IgD-negative memory B cell (primary cell): ENCODE data around the gene ATP7A. TPM values are rescaled to one million over a fixed set of nuclear protein-coding genes. Genes with fewer than 3 reads are reported as not detected.
"Not testable (repeated sequence)": the region's sequence is repeated elsewhere in the genome, so short reads cannot be mapped to it uniquely, and the experiment has no call there.

Source experiments
- H3K27ac Mint-ChIP-seq, 3 donors: one replicate each; pipeline ENCODE4 v1.8.0; 2020 to 2022; ENCODE audit warnings: mild to moderate bottlenecking in 3 of 3, mixed read lengths in 3 of 3, moderate library complexity in 1 of 3
- H3K27me3 Mint-ChIP-seq: one replicate; pipeline ENCODE4 v1.8.0; 2021; ENCODE audit warnings: mixed read lengths
- H3K36me3 Mint-ChIP-seq: one replicate; pipeline ENCODE4 v1.8.0; 2020; ENCODE audit warnings: mild to moderate bottlenecking, mixed read lengths
- H3K4me1 Mint-ChIP-seq, 3 donors: one replicate each; pipeline ENCODE4 v1.8.0; 2020 to 2022; ENCODE audit warnings: mixed read lengths in 3 of 3, mild to moderate bottlenecking in 1 of 3
- H3K4me3 Mint-ChIP-seq, 4 donors: one replicate each; pipeline ENCODE4 v1.8.0; 2020 to 2022; ENCODE audit warnings: mild to moderate bottlenecking in 4 of 4, mixed read lengths in 4 of 4, moderate library complexity in 3 of 4
- H3K9me3 Mint-ChIP-seq, 3 donors: one replicate each; pipeline ENCODE4 v1.8.0; 2020 to 2021; ENCODE audit warnings: mixed read lengths in 3 of 3, mild to moderate bottlenecking in 1 of 3
- polyA plus RNA-seq: library from polyadenylated mRNA; unstranded; fragments of 300-500 nt; fragmentation: Illumina TruSeq; gene quantifications from one replicate; pipeline ENCODE4 v1.2.3, GENCODE V29; 2021

Gene ATP7A
- polyA plus RNA-seq, 1 donor from 2014 or later, result 4.1 TPM

- Mint-ChIP-seq H3K27me3 (peaks cover 3% of the 10 kb centered on the region), H3K9me3 (no peaks in the 10 kb centered on the region), H3K4me1 (peaks cover 0 to 1% (median 0%) of the 10 kb centered on the region in 3 donors), H3K27ac (no peak overlapping the region), H3K4me3 (no peak overlapping the region), H3K36me3 (no peaks in the 10 kb centered on the region)
Observed at GRCh38 chrX:78037881-78038280, 127.4 kb downstream of the ATP7A start.

DNA sequence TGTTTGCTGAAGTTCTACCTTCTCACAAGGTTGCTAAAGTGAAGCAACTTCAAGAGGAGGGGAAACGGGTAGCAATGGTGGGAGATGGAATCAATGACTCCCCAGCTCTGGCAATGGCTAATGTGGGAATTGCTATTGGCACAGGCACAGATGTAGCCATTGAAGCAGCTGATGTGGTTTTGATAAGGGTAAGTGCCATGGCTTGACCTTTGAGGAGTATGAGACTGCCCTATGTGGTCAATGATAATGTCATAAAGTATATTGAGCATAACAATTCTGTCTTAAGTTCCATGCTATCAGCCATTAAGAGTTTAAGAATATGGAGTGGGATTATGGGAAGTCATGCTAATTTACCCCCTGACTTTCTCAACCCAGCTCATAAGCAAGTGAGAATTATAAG lies 132.1 kb downstream of the ATP7A start:
- Mint-ChIP-seq H3K9me3 (no peaks in the 10 kb centered on the region), H3K4me3 (no peak overlapping the region), H3K27me3 (no peaks in the 10 kb centered on the region), H3K36me3 (peaks cover 2% of the 10 kb centered on the region), H3K27ac (no peak overlapping the region), H3K4me1 (no peaks in the 10 kb centered on the region)

DNA sequence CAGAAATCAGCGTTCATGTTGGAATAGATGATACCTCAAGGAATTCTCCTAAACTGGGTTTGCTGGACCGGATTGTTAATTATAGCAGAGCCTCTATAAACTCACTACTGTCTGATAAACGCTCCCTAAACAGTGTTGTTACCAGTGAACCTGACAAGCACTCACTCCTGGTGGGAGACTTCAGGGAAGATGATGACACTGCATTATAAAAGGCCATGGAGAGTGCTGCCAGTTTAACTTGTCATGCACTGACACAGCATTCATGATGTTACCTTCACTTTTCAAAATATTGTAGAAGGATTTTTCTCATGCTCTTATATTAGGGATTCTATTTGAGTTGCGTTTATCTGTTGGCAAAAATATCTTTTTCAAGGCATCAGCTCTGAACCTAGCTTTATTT lies 135.9 kb downstream of the ATP7A start:
- H3K27me3 Mint-ChIP-seq, result no peaks in the 10 kb centered on the region
- H3K4me3 Mint-ChIP-seq, result no peak overlapping the region
- H3K4me1 Mint-ChIP-seq, result no peaks in the 10 kb centered on the region
- no peak overlapping the region for H3K27ac Mint-ChIP-seq
- no peaks in the 10 kb centered on the region for H3K9me3 Mint-ChIP-seq
- peaks cover 3% of the 10 kb centered on the region for H3K36me3 Mint-ChIP-seq

DNA sequence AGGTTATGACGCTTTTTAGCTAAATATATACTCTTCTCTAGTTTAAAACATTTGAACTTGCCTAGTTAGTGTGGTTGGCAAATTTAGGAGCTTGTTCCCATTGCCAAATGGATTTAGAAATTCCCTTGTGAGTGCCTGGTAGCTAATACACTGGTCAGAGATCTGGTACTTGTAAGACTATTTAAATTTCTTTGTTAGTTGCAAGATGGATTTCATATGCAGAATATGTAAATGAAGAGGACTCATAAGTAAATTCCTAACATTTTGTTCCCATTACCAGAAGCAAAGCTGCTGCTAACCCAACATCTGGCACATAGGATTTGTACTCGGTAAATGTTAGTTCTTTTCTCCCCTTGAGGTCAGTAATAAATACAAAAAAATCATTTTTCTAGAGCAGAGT lies 137.6 kb downstream of the ATP7A start:
- Mint-ChIP-seq H3K27ac (no peak overlapping the region), H3K4me1 (no peaks in the 10 kb centered on the region), H3K36me3 (peaks cover 5% of the 10 kb centered on the region), H3K9me3 (peaks cover 0 to 7% (median 3%) of the 10 kb centered on the region in 3 donors), H3K27me3 (no peaks in the 10 kb centered on the region), H3K4me3 (no peak overlapping the region)

DNA sequence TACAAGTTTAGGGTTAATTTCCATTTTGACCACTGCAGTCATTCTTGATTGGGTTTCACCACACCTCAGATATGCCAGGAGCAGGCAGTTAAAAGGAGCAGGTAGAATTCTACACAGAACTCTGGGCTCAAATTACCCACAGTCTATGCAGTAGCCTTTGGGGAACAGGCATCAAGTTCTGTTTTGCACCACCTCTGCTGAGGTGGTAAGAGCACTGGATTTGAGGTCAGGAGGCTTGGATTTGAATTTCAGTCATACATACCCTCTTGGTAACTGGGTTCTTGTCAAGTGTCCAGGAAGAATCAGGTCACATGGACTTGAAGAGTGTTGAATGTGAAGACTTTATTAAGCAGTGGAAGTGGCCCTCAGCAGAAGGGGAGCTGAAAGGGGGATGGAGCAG lies 153.2 kb downstream of the ATP7A start:
- Mint-ChIP-seq H3K27me3 (peaks cover 1% of the 10 kb centered on the region), H3K36me3 (peaks cover 2% of the 10 kb centered on the region), H3K27ac (peak overlapping the region in 1 of 3 donors; percentile 0), H3K9me3 (peaks cover 0 to under 1% (median 0%) of the 10 kb centered on the region in 3 donors), H3K4me1 (peaks cover 0 to 3% (median 2%) of the 10 kb centered on the region in 3 donors), H3K4me3 (no peak overlapping the region)

DNA sequence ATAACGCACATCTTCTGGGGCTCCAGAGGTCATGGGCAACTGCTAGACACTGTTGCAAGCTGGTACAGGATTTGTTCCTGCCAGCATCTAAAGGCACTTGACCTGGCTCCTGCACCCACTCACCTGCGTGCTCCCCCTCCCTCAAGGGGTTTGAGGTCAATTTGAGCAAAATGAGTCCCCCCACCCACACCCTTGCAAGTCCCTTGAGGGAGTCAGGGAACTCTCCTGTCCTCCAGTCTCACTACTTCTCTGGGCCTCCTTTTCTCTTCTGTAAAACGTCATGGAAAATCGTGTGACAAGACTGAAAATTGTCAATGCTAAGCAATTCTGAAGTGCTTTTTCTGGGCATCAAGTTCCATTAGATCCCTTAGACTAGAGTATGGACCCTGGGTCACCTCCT lies 153.7 kb downstream of the ATP7A start:
- H3K4me1 Mint-ChIP-seq, result peaks cover 0 to 3% (median 2%) of the 10 kb centered on the region in 3 donors
- H3K9me3 Mint-ChIP-seq, result peaks cover 0 to 5% (median 2%) of the 10 kb centered on the region in 3 donors
- peaks cover 2% of the 10 kb centered on the region for H3K36me3 Mint-ChIP-seq
- peak overlapping the region in 1 of 3 donors; percentile 0 for H3K27ac Mint-ChIP-seq
- H3K4me3 Mint-ChIP-seq, result no peak overlapping the region
- H3K27me3 Mint-ChIP-seq, result peaks cover 1% of the 10 kb centered on the region

- not testable (repeated sequence) for H3K9me3 Mint-ChIP-seq, H3K27me3 Mint-ChIP-seq, H3K36me3 Mint-ChIP-seq, H3K4me3 Mint-ChIP-seq, H3K27ac Mint-ChIP-seq, H3K4me1 Mint-ChIP-seq
Observed at GRCh38 chrX:78064698-78065601, 154.5 kb downstream of the ATP7A start.

- Mint-ChIP-seq H3K4me1 (peaks cover 0 to 3% (median 2%) of the 10 kb centered on the region in 3 donors), H3K9me3 (peaks cover 0 to 9% (median 5%) of the 10 kb centered on the region in 3 donors), H3K4me3 (no peak overlapping the region), H3K27ac (no peak overlapping the region), H3K36me3 (peaks cover 3% of the 10 kb centered on the region), H3K27me3 (no peaks in the 10 kb centered on the region)
Observed at GRCh38 chrX:78066110-78066509, 155.6 kb downstream of the ATP7A start.

GRCh38 chrX:78071331-78071730 lies 160.8 kb downstream of the ATP7A start:
- no peak overlapping the region for H3K4me3 Mint-ChIP-seq
- H3K4me1 Mint-ChIP-seq, result peaks cover 0 to 1% (median 0%) of the 10 kb centered on the region in 3 donors
- no peak overlapping the region for H3K27ac Mint-ChIP-seq
- peaks cover 6 to 20% (median 11%) of the 10 kb centered on the region in 3 donors for H3K9me3 Mint-ChIP-seq
- no peaks in the 10 kb centered on the region for H3K27me3 Mint-ChIP-seq
- peaks cover 1% of the 10 kb centered on the region for H3K36me3 Mint-ChIP-seq

DNA sequence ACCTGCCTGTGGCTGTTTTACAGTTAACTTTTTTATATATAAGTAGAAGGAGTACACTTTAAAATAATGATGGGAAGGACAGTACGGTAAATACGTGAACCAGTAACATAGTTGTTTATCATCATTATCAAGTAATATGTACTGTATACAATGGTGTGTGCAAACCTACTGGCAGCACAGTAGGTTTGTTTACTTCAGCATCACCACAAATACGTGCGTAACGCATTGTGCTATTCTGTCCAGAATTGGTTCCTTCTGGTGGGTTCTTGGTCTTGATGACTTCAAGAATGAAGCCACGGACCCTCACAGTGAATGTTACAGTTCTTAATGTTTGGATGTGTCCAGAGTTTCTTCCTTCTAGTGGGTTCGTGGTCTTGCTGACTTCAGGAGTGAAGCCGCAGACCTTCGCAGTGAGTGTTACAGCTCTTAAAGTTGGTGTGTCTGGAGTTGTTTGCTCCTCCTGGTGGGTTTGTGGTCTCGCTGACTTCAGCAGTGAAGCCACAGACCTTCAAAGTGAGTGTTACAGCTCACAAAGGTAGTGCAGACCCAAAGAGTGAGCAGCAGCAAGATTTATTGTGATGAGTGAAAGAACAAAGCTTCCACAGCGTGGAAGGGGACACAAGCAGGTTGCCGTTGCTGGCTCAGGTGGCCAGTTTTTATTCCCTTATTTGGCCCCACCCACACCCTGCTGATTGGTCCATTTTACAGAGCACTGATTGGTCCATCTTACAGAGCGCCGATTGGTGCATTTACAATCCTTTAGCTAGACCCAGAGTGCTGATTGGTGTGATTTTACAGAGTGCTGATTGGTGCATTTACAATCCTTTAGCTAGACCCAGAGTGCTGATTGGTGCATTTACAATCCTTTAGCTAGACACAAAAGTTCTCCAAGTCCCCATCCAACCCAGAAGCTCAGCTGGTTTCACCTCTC lies 162.9 kb downstream of the ATP7A start:
- not testable (repeated sequence) for H3K27ac Mint-ChIP-seq, H3K4me1 Mint-ChIP-seq, H3K27me3 Mint-ChIP-seq

GRCh38 chrX:78074088-78074487 lies 163.6 kb downstream of the ATP7A start:
- Mint-ChIP-seq H3K36me3 (peaks cover 4% of the 10 kb centered on the region), H3K27ac (no peak overlapping the region), H3K27me3 (no peaks in the 10 kb centered on the region), H3K9me3 (peaks cover 11 to 16% (median 16%) of the 10 kb centered on the region in 3 donors), H3K4me1 (no peaks in the 10 kb centered on the region), H3K4me3 (no peak overlapping the region)

More for the DNA sequence above, 162.9 kb downstream of the ATP7A start:
- peaks cover 11 to 20% (median 17%) of the 10 kb centered on the region in 3 donors for H3K9me3 Mint-ChIP-seq
- H3K4me3 Mint-ChIP-seq, H3K36me3 Mint-ChIP-seq: not testable (repeated sequence)

DNA sequence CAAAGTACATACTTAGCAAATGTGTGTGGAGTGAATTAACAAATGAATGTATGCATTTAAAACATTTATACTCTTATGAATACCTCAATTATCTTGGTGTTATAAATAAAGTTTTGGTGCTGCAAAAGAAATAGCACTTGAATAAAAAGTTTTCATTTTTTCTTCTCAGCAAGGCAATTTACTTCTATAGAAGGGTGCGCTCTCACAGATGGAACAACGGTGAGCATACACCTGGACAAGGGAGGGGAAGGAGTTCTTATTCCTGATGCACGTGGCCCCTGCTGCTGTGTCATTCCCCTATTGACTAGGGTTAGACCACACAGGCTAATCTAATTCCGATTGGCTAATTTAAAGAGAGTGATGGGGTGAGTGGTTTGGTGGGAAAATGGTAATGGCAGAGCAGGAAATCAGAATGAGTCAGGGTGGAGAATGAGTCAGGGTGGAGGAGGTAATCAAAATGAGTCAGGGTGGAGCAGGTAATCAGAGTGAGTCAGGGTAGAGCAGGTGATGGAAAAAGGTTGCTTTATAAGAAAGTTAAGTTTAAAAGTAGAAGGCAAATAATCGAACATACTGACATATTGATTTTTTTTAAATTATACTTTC lies 165.4 kb downstream of the ATP7A start:
- H3K36me3 Mint-ChIP-seq, result peaks cover 2% of the 10 kb centered on the region
- H3K4me3 Mint-ChIP-seq, result no peak overlapping the region
- no peaks in the 10 kb centered on the region for H3K27me3 Mint-ChIP-seq
- peak overlapping the region in 1 of 3 donors; percentile 43 for H3K27ac Mint-ChIP-seq
- peaks cover 11 to 12% (median 11%) of the 10 kb centered on the region in 3 donors for H3K9me3 Mint-ChIP-seq
- H3K4me1 Mint-ChIP-seq, result no peaks in the 10 kb centered on the region

GRCh38 chrX:78081413-78081812 lies 170.9 kb downstream of the ATP7A start:
- H3K27me3 Mint-ChIP-seq, H3K36me3 Mint-ChIP-seq, H3K4me3 Mint-ChIP-seq, H3K4me1 Mint-ChIP-seq, H3K9me3 Mint-ChIP-seq, H3K27ac Mint-ChIP-seq: not testable (repeated sequence)

- no peak overlapping the region for H3K4me3 Mint-ChIP-seq
- H3K9me3 Mint-ChIP-seq, result peaks cover 0 to 11% (median 6%) of the 10 kb centered on the region in 3 donors
Observed at GRCh38 chrX:78092296-78092695, 181.8 kb downstream of the ATP7A start.

DNA sequence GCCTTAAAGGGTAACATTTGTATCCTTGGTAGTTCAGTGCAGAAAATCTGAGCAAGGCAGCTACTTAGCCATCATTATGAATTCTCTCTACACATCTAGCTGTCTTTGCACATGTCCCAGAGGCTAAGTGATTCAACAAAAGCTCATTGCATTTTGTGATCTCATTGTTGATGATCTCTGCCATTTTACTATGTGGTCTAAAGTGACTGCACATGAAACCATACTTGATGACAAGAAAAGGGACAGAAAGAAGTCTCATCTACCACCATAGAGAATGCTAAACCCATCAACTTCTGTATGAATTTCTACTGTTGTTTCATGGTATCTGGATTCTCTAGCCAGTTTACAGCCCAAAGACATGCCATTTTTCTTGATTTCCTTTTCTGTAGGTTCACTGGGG lies 187.6 kb downstream of the ATP7A start:
- Mint-ChIP-seq H3K27me3 (no peaks in the 10 kb centered on the region), H3K36me3 (peaks cover 3% of the 10 kb centered on the region), H3K4me1 (peaks cover 0 to 4% (median 0%) of the 10 kb centered on the region in 3 donors), H3K4me3 (no peak overlapping the region), H3K27ac (no peak overlapping the region), H3K9me3 (peaks cover 0 to 2% (median 0%) of the 10 kb centered on the region in 3 donors)

More at GRCh38 chrX:78092296-78092695, 181.8 kb downstream of the ATP7A start:
- H3K27me3 Mint-ChIP-seq, result peaks cover 2% of the 10 kb centered on the region
- H3K4me1 Mint-ChIP-seq, result no peaks in the 10 kb centered on the region
- no peak overlapping the region for H3K27ac Mint-ChIP-seq
- H3K36me3 Mint-ChIP-seq, result peaks cover 2% of the 10 kb centered on the region
